ENCODE measurements around the gene ATG4D. TPM values are rescaled to one million over a fixed set of nuclear protein-coding genes. Genes with fewer than 3 reads are reported as not detected.

Gene ATG4D
- total and polyA plus RNA-seq, 7 donors, result 11.4 to 82.5 (median 25.5) TPM

- intact Hi-C loops (cut with DNase I), result no loop called here
These were observed 31.5 kb downstream of the ATG4D start for GRCh38 chr19:10575011-10575716.

DNA sequence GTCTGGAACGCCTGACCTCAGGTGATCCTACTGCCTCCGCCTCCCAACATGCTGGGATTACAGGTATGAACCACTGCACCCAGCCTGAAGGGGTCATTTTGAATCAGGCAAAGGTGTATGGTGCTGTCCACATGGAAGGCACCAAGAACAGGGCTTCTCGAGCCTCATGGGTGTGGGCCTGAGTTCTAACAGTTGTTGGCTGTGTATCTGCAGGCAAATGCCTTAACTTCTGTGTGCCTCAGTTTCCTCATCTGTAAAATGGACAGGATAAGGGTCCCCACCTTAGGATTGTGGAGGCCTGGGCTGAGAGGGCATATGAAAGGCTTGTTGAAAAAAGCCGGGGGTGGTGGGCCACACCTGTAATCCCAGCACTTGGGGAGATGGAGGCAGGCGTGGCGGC, 34.2 kb downstream of the ATG4D start:
- 81 to 97% methylated on average over 6 of the region's 6 CpGs for WGBS, 2 donors
- TF ChIP-seq POLR2A (IDR thresholded peaks at IDR 0.05), result no peak
- TF ChIP-seq, protein P1, sequence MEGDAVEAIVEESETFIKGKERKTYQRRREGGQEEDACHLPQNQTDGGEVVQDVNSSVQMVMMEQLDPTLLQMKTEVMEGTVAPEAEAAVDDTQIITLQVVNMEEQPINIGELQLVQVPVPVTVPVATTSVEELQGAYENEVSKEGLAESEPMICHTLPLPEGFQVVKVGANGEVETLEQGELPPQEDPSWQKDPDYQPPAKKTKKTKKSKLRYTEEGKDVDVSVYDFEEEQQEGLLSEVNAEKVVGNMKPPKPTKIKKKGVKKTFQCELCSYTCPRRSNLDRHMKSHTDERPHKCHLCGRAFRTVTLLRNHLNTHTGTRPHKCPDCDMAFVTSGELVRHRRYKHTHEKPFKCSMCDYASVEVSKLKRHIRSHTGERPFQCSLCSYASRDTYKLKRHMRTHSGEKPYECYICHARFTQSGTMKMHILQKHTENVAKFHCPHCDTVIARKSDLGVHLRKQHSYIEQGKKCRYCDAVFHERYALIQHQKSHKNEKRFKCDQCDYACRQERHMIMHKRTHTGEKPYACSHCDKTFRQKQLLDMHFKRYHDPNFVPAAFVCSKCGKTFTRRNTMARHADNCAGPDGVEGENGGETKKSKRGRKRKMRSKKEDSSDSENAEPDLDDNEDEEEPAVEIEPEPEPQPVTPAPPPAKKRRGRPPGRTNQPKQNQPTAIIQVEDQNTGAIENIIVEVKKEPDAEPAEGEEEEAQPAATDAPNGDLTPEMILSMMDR (IDR thresholded peaks at IDR 0.05), result no peak
- no peak for TF ChIP-seq POLR2AphosphoS5 (IDR thresholded peaks at IDR 0.05)
- no peak for TF ChIP-seq EP300 (IDR thresholded peaks at IDR 0.05)
- peaks cover 0 to 7% (median 3%) of the 10 kb centered on the region in 4 donors for H3K4me1 ChIP-seq
- H3K27ac ChIP-seq, result no peak overlapping the region
- intact Hi-C loops (cut with DNase I), result no loop called here
- no peaks in the 10 kb centered on the region for H3K9me3 ChIP-seq
- H3K36me3 ChIP-seq, result no peaks in the 10 kb centered on the region
- no peak for DNase-seq
- H3K4me3 ChIP-seq, result no peak overlapping the region
- H3K27me3 ChIP-seq, result peaks cover 0 to 6% (median 0%) of the 10 kb centered on the region in 3 donors

More at GRCh38 chr19:10575011-10575716, 31.5 kb downstream of the ATG4D start:
- Histone ChIP-seq H3K9me3 (no peaks in the 10 kb centered on the region), H3K36me3 (no peaks in the 10 kb centered on the region), H3K27me3 (peaks cover 0 to 6% (median 0%) of the 10 kb centered on the region in 3 donors), H3K4me1 (peaks cover 0 to 10% (median 4%) of the 10 kb centered on the region in 4 donors), H3K4me3 (no peak overlapping the region), H3K27ac (no peak overlapping the region)
- TF ChIP-seq, protein P1 (IDR thresholded peaks at IDR 0.05), result no peak
- no peak for TF ChIP-seq POLR2A (IDR thresholded peaks at IDR 0.05)
- TF ChIP-seq EP300 (IDR thresholded peaks at IDR 0.05), result no peak
- no peak for TF ChIP-seq POLR2AphosphoS5 (IDR thresholded peaks at IDR 0.05)
- no peak for DNase-seq
- WGBS, 2 donors, result 88 to 93% methylated on average over 6 of the region's 6 CpGs

DNA sequence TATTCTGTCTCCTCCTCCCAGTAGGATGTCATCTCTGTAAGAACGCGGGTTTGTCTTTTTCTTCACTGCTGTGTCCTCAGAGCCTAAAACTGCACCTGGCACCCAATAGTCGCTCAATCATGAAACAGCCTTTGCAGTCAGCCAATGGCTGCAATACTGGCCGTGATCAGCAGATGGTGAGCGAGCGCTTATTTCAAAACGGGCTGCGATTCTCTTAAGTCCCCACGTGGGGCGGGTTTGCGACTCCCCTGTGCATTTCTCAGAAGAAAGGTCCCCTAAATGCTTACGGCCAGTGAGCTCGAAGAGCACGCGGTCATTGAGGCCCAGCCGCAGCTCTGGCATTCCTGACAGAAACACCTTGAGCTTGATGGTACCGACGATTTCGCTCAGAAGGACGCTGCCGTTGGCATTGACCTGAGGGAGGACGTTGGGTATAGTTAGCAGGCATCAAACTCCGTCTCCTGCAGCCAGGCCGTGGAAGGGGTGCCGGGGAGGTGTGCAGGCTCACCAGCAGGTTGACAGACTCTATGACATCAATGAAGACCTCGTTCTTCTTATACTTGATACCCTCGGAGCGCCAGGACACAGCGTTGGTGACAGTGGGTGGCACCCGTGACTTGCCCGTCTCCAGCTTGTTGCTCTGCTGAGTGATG, 37.4 kb downstream of the ATG4D start:
- H3K27ac ChIP-seq, result no peak overlapping the region
- 33 to 35% methylated on average over 31 of the region's 31 CpGs for WGBS, 2 donors
- intact Hi-C loops (cut with DNase I), result loop anchor here (1.0 kb wide), 1 partner anchor 63 kb away; no protein-coding TSS in a partner anchor

DNA sequence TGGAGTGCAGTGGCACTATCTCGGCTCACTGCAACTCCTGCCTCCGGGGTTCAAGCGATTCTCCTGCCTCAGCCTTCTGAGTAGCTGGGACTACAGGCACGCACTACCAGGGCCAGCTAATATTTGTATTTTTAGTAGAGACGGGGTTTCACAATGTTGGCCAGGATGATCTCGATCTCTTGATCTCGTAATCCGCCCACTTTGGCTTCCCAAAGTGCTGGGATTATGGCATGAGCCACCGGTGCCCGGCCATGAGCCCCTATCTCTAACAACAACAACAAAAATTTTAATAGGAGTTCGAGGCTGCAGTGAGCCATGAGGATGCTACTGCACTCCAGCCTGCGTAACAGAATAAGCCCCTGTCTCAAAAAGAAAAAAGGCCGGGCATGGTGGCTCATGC, 38.4 kb downstream of the ATG4D start:
- WGBS, 2 donors, result 90 to 95% methylated on average over 13 of the region's 13 CpGs
- intact Hi-C loops (cut with DNase I), result no loop called here
- Histone ChIP-seq H3K27me3 (peaks cover 0 to 13% (median 8%) of the 10 kb centered on the region in 3 donors), H3K4me1 (peaks cover 0 to 7% (median 3%) of the 10 kb centered on the region in 4 donors), H3K27ac (no peak overlapping the region), H3K4me3 (no peak overlapping the region), H3K9me3 (no peaks in the 10 kb centered on the region), H3K36me3 (no peaks in the 10 kb centered on the region)
- no peak for DNase-seq
- TF ChIP-seq, protein P1 (IDR thresholded peaks at IDR 0.05), result no peak
- TF ChIP-seq POLR2AphosphoS5 (IDR thresholded peaks at IDR 0.05), result no peak
- TF ChIP-seq POLR2A (IDR thresholded peaks at IDR 0.05), result no peak
- no peak for TF ChIP-seq EP300 (IDR thresholded peaks at IDR 0.05)

More for the DNA sequence above, 37.4 kb downstream of the ATG4D start:
- Histone ChIP-seq H3K27me3 (peaks cover 0 to 6% (median 0%) of the 10 kb centered on the region in 3 donors), H3K36me3 (no peaks in the 10 kb centered on the region), H3K4me1 (peaks cover 0 to 7% (median 3%) of the 10 kb centered on the region in 4 donors), H3K9me3 (no peaks in the 10 kb centered on the region), H3K4me3 (no peak overlapping the region)
- TF ChIP-seq, protein P1 (IDR thresholded peaks at IDR 0.05), result peak; percentile 95 to 99 (median 99)
- no peak for TF ChIP-seq POLR2AphosphoS5 (IDR thresholded peaks at IDR 0.05)
- DNase-seq, result peak; percentile 93

Measured in sigmoid colon (tissue), 7 donors.